ENCODE data around the gene COL4A6. TPM values are rescaled to one million over a fixed set of nuclear protein-coding genes. Genes with fewer than 3 reads are reported as not detected.

The COL4A6 gene
- total and polyA plus RNA-seq, 2 experiments from 2014 or later: 0.11 TPM; not detected in 1

DNA sequence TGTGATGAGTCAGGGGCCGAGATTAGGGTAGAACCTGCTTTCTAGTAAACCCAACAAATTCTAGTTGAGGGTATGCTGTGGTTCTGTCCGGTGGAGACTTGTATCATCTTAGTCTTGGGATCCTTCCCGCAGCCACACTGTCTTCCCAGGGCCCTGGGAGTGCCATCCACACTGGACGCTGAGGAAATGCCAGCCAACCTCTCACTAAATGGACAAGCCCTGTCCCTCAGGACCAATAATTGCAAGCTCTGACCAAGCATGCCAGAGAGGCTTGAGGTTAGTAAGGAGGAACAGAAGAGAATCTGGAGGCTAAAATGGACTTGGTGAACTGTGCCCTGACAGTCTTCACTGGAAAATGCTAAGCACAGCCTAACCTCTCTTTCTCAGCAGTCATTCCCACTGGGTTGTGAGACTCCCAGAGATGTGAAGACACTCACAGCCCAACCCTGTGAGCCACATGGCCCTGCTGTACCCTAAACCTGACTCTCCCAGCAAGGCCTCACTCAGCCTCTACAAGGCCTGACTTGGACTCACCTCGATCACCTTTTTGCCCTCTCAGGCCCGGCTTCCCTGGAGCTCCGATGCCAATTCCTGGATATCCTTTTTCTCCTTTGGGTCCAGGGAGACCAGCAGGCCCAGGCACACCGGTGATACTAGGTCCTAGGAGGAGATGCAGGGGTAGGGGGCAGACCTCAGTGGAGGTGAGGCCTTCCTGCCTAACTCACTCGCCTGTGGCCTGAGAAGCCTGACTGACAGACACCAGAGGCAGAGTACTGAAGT is 269.1 kb downstream of the COL4A6 start:
- H3K9ac ChIP-seq: no peak overlapping the region
- H3K9me3 ChIP-seq (ENCODE audit: low read depth): no peaks in the 10 kb centered on the region
- no peak overlapping the region for H3K4me2 ChIP-seq (ENCODE audit: unreplicated experiment)
- no peaks in the 10 kb centered on the region for H3K79me2 ChIP-seq (ENCODE audit: insufficient read depth)
- in situ Hi-C loops (cut with MboI): no loop called here
- H4K20me1 ChIP-seq (ENCODE audit: insufficient read depth): no peaks in the 10 kb centered on the region
- TF ChIP-seq EZH2phosphoT487 (IDR thresholded peaks at IDR 0.05; ENCODE audit: insufficient read depth, low read depth) (no peak), EZH2 (IDR thresholded peaks at IDR 0.05; ENCODE audit: insufficient read depth, poor library complexity, severe bottlenecking) (no peak)
- no peaks in the 10 kb centered on the region for H3K27me3 ChIP-seq (replicated peaks; ENCODE audit: insufficient read depth)
- H3K36me3 ChIP-seq (ENCODE audit: low read depth): no peaks in the 10 kb centered on the region
- H3K4me3 ChIP-seq: no peak overlapping the region
- no peak overlapping the region for H2AFZ ChIP-seq
- no peaks in the 10 kb centered on the region for H3F3A ChIP-seq (ENCODE audit: insufficient read depth)
- no peaks in the 10 kb centered on the region; the same call in 1 of the 2 replicates for H3K4me1 ChIP-seq (ENCODE audit: insufficient read depth)
- no peak for DNase-seq
- no peaks in the 10 kb centered on the region for H3K9me2 ChIP-seq (ENCODE audit: insufficient read depth)
- WGBS, 2 experiments (ENCODE audit: low coverage in 1 of 2, low lambda C conversion rate in 2 of 2, missing lambda C conversion rate in 2 of 2): 78 to 85% methylated on average over 6 to 9 of the region's 9 CpGs
- no peak overlapping the region for H3K27ac ChIP-seq

- H3K36me3 ChIP-seq (ENCODE audit: low read depth): no peaks in the 10 kb centered on the region
- in situ Hi-C loops (cut with MboI): no loop called here
Measured at GRCh38 chrX:108167211-108167872, 270.9 kb downstream of the COL4A6 start.

GRCh38 chrX:108165383-108166111 is 272.7 kb downstream of the COL4A6 start:
- Histone ChIP-seq H3K9ac (no peak overlapping the region), H2AFZ (peak overlapping the region; percentile 76; the same call in 1 of the 2 replicates), H3K4me1 (ENCODE audit: insufficient read depth) (no peaks in the 10 kb centered on the region; the same call in 1 of the 2 replicates), H4K20me1 (ENCODE audit: insufficient read depth) (no peaks in the 10 kb centered on the region), H3K79me2 (ENCODE audit: insufficient read depth) (no peaks in the 10 kb centered on the region), H3K27me3 (replicated peaks; ENCODE audit: insufficient read depth) (no peaks in the 10 kb centered on the region), H3K4me2 (ENCODE audit: unreplicated experiment) (no peak overlapping the region), H3K27ac (no peak overlapping the region), H3F3A (ENCODE audit: insufficient read depth) (no peaks in the 10 kb centered on the region), H3K36me3 (ENCODE audit: low read depth) (no peaks in the 10 kb centered on the region), H3K9me2 (ENCODE audit: insufficient read depth) (no peaks in the 10 kb centered on the region), H3K4me3 (no peak overlapping the region), H3K9me3 (ENCODE audit: low read depth) (no peaks in the 10 kb centered on the region)
- in situ Hi-C loops (cut with MboI): no loop called here
- WGBS, 2 experiments (ENCODE audit: low coverage in 1 of 2, low lambda C conversion rate in 2 of 2, missing lambda C conversion rate in 2 of 2): 63 to 64% methylated on average over 7 of the region's 7 CpGs
- peak; percentile 56 for DNase-seq
- TF ChIP-seq EZH2phosphoT487 (IDR thresholded peaks at IDR 0.05; ENCODE audit: insufficient read depth, low read depth): no peak
- TF ChIP-seq EZH2 (IDR thresholded peaks at IDR 0.05; ENCODE audit: insufficient read depth, poor library complexity, severe bottlenecking): no peak

More at GRCh38 chrX:108167211-108167872, 270.9 kb downstream of the COL4A6 start:
- H3K4me2 ChIP-seq (ENCODE audit: unreplicated experiment): no peak overlapping the region
- H3K27me3 ChIP-seq (replicated peaks; ENCODE audit: insufficient read depth): no peaks in the 10 kb centered on the region
- H3K27ac ChIP-seq: no peak overlapping the region
- TF ChIP-seq EZH2phosphoT487 (IDR thresholded peaks at IDR 0.05; ENCODE audit: insufficient read depth, low read depth) (no peak), EZH2 (IDR thresholded peaks at IDR 0.05; ENCODE audit: insufficient read depth, poor library complexity, severe bottlenecking) (no peak)
- WGBS, 2 experiments (ENCODE audit: low coverage in 1 of 2, low lambda C conversion rate in 2 of 2, missing lambda C conversion rate in 2 of 2): 74 to 75% methylated on average over 5 of the region's 5 CpGs
- H3K79me2 ChIP-seq (ENCODE audit: insufficient read depth): no peaks in the 10 kb centered on the region
- H4K20me1 ChIP-seq (ENCODE audit: insufficient read depth): no peaks in the 10 kb centered on the region
- H2AFZ ChIP-seq: no peak overlapping the region
- no peaks in the 10 kb centered on the region for H3K9me3 ChIP-seq (ENCODE audit: low read depth)
- no peak overlapping the region for H3K9ac ChIP-seq
- H3K9me2 ChIP-seq (ENCODE audit: insufficient read depth): no peaks in the 10 kb centered on the region
- peak; percentile 37 for DNase-seq
- H3K4me1 ChIP-seq (ENCODE audit: insufficient read depth): no peaks in the 10 kb centered on the region; the same call in 1 of the 2 replicates
- H3K4me3 ChIP-seq: no peak overlapping the region
- H3F3A ChIP-seq (ENCODE audit: insufficient read depth): no peaks in the 10 kb centered on the region

DNA sequence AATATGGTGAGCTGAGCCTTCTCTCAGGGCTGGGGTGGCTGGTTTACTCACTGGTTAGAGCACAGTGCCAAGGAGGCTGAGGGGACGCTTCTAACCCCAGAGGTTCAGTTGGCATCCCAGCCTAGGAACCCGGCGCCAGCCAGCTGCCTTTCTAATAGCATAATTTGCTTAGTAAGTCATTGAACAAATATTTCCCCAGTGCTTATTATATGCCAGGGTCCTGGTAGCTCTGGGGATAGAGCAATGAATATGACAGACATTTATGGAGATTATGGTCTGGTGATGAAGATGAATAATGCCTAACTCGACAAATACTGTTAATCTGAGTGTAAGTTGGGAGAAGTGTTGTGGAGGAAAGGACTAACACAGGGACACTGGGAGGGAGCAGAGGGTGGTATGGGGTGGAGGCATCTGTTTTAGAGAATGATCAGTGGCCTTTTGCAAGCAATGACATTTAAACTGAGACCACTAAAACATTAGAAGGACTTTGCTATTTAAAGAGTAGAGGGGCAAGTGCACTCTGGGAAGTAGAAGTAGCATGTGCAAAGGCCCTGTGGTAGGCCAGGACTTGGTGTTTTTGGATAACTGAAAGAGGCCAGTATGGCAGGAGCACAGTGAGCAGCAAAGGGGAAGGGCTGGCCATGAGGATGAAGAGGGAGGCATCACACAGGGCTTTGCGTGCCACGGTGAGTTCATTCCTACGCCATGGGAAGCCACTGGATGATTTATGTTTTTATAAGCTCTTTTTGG is 274.7 kb downstream of the COL4A6 start:
- H3K9me3 ChIP-seq (ENCODE audit: low read depth): no peaks in the 10 kb centered on the region
- H3K27me3 ChIP-seq (replicated peaks; ENCODE audit: insufficient read depth): no peaks in the 10 kb centered on the region
- no peak overlapping the region for H3K4me3 ChIP-seq
- no peak overlapping the region for H3K4me2 ChIP-seq (ENCODE audit: unreplicated experiment)
- H3K36me3 ChIP-seq (ENCODE audit: low read depth): no peaks in the 10 kb centered on the region
- in situ Hi-C loops (cut with MboI): no loop called here
- H3K4me1 ChIP-seq (ENCODE audit: insufficient read depth): no peaks in the 10 kb centered on the region; the same call in 1 of the 2 replicates
- no peak overlapping the region for H3K9ac ChIP-seq
- no peaks in the 10 kb centered on the region for H3F3A ChIP-seq (ENCODE audit: insufficient read depth)
- H3K79me2 ChIP-seq (ENCODE audit: insufficient read depth): no peaks in the 10 kb centered on the region
- H2AFZ ChIP-seq: no peak overlapping the region
- H4K20me1 ChIP-seq (ENCODE audit: insufficient read depth): no peaks in the 10 kb centered on the region
- TF ChIP-seq EZH2phosphoT487 (IDR thresholded peaks at IDR 0.05; ENCODE audit: insufficient read depth, low read depth) (no peak), EZH2 (IDR thresholded peaks at IDR 0.05; ENCODE audit: insufficient read depth, poor library complexity, severe bottlenecking) (no peak)
- 68% methylated on average over 7 of the region's 7 CpGs for WGBS, 2 experiments (ENCODE audit: low coverage in 1 of 2, low lambda C conversion rate in 2 of 2, missing lambda C conversion rate in 2 of 2)
- no peaks in the 10 kb centered on the region for H3K9me2 ChIP-seq (ENCODE audit: insufficient read depth)
- no peak overlapping the region for H3K27ac ChIP-seq
- no peak for DNase-seq
